Activated T-cell treated with anti-CD3 and anti-CD28 coated beads, Interleukin-2, amount 50 U/mL, for 72 hours (primary cell): ENCODE results near the gene FSD1L. TPM values are rescaled to one million over a fixed set of nuclear protein-coding genes. Genes with fewer than 3 reads are reported as not detected.

Experiments
- ATAC-seq, 2 donors: fragments of 150-1000 bp; cut with Tn5 transposase; replicated peaks in 1 of 2; 2 replicates each; pipeline ENCODE4 v1.10.0; 2021; ENCODE audit warnings: moderate library complexity in 2 of 2, mild to moderate bottlenecking in 1 of 2
- DNase-seq, 2 donors: peaks; one replicate each; pipeline ENCODE4 v3.0.0; 2021 to 2022; ENCODE audit warnings: mixed read lengths in 1 of 2
- H3K27ac Mint-ChIP-seq: one replicate; pipeline ENCODE4 v1.8.0; 2022; ENCODE audit warnings: mild to moderate bottlenecking, moderate library complexity, mixed read lengths
- H3K27me3 Mint-ChIP-seq: one replicate; pipeline ENCODE4 v1.8.0; 2022; ENCODE audit warnings: low read depth, mixed read lengths
- H3K36me3 Mint-ChIP-seq, 2 donors: one replicate each; pipeline ENCODE4 v1.8.0; 2022; ENCODE audit warnings: mixed read lengths in 2 of 2, mild to moderate bottlenecking in 1 of 2; ENCODE audit not compliant: insufficient read depth in 2 of 2
- H3K4me1 Mint-ChIP-seq: one replicate; pipeline ENCODE4 v1.8.0; 2022; ENCODE audit warnings: low read depth, mixed read lengths
- H3K4me3 Mint-ChIP-seq, 2 donors: one replicate each; pipeline ENCODE4 v1.8.0; 2022; ENCODE audit warnings: mild to moderate bottlenecking in 2 of 2, mixed read lengths in 2 of 2, moderate library complexity in 2 of 2
- H3K9me3 Mint-ChIP-seq, 2 donors: one replicate each; pipeline ENCODE4 v1.8.0; 2022; ENCODE audit warnings: mixed read lengths in 2 of 2
- total RNA-seq, 2 donors: library from RNA; stranded (reverse); gene quantifications; one replicate each; pipeline ENCODE4 v1.2.3, GENCODE V29; 2022

The FSD1L gene
- total RNA-seq = 1 to 10 TPM; 2.2 to 3.0 TPM

DNA sequence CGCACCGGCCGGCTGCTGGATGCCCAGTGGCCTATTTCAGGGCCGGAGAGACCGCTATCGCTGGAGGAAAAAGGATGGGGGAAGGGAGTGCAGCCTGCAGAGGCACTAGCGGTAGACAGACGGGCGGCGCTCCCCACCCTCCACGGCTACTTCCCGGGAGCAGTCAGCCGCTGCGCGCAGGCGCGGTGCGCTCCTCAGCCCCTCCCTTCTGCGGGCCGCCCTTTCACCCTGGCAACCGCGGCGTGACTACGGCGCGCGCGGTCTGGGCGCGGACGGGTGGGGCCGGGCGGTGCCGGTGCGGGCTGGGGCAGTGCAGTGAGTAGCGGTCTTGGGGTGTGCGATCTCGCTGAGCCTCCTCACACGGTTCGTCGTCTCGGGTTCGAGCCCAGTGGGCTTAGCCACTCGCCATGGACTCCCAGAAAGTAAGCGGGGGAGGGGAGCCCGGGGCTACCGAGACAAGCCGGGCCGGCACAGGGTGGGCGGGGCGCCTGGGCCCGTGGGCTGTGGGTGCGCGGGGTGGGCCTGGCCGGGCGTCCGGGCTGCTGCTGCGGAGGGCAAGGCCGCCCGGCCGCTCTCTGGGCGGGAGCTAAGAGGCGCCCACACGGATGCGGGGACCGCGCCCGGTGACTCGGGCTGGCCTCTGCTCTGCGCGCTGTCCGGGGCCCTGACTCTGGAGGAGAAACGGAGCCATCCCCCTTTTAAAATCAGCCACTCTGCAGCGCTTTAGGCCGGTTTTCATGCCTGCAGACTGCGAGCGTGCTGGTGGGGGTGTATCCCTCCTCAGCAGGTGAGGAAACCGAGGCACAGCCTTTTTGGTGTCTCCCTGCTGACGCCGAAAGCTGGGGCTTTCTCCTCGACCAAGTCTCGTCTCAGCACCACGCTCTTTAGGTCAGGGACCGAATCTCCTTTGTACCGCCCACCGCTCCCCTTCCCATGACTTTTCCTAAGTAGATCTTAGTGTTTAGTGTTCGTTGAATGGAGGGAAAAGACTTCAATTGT is at the start of gene FSD1L:
Gene FSD1L, plus strand, starts transcription at position 221 of the 999 bp plus-strand sequence. Its CDS starts 187 bp downstream, at position 408.
- Mint-ChIP-seq H3K9me3 (no peaks in the 10 kb centered on the region), H3K4me1 (peaks cover 14% of the 10 kb centered on the region), H3K27ac (no peak within 1 kb of the TSS), H3K4me3 (peak within 1 kb of the TSS; percentile 90 to 92), H3K36me3 (no peaks in the 10 kb centered on the region), H3K27me3 (peaks cover 10% of the 10 kb centered on the region)
- ATAC-seq = peak; percentile 94 to 95
- DNase-seq = peak; percentile 85 to 87

DNA sequence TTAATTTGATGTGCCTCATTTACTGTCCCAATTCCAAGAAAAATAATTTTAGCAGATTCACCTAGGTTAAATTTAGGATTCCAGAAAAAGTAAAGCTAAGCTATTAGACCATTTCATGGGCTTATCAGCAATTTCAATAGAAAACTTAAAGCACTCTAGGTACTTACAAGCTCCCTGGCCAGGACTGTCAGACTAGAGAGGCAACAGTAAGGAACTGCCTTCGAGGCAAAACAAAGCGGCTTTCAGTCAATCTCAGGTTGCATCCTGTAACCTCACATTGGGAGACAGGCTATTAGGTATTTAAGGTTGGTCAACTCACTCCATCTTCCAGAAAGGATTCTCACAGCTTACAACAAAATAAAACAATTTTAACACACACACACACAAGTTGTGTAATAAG is 48.7 kb upstream of the FSD1L start:
- peaks cover 86% of the 10 kb centered on the region for H3K27me3 Mint-ChIP-seq
- ATAC-seq = no peak
- H3K4me1 Mint-ChIP-seq = peaks cover 11% of the 10 kb centered on the region
- H3K36me3 Mint-ChIP-seq = no peaks in the 10 kb centered on the region
- DNase-seq = no peak
- no peak overlapping the region for H3K27ac Mint-ChIP-seq
- H3K9me3 Mint-ChIP-seq = no peaks in the 10 kb centered on the region
- no peak overlapping the region for H3K4me3 Mint-ChIP-seq

DNA sequence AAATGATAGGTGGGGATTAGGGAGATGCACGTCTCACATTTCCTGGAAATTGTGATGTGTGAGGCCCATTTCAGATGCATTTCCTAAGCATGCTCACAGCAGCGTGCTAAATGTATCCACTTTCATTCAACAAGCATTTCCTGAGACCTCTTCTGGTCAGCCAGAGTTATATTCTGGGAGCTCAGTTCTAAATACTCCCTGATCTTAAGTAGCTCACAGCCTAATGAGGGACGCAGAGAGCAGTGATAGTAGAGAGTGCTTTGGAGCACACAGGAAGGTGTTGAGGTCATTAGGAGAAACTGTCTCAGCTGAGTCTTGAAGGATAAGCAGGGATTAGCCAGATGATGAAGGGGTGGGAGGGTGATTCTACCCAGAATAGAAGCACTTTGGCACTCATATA is 46.2 kb upstream of the FSD1L start:
- Mint-ChIP-seq H3K4me1 (peaks cover 34% of the 10 kb centered on the region), H3K36me3 (peaks cover under 1 to 2% of the 10 kb centered on the region in 2 donors), H3K27me3 (peaks cover 80% of the 10 kb centered on the region), H3K9me3 (peaks cover under 1% of the 10 kb centered on the region in 2 donors), H3K27ac (no peak overlapping the region), H3K4me3 (no peak overlapping the region)
- DNase-seq (no peak), ATAC-seq (no peak)

DNA sequence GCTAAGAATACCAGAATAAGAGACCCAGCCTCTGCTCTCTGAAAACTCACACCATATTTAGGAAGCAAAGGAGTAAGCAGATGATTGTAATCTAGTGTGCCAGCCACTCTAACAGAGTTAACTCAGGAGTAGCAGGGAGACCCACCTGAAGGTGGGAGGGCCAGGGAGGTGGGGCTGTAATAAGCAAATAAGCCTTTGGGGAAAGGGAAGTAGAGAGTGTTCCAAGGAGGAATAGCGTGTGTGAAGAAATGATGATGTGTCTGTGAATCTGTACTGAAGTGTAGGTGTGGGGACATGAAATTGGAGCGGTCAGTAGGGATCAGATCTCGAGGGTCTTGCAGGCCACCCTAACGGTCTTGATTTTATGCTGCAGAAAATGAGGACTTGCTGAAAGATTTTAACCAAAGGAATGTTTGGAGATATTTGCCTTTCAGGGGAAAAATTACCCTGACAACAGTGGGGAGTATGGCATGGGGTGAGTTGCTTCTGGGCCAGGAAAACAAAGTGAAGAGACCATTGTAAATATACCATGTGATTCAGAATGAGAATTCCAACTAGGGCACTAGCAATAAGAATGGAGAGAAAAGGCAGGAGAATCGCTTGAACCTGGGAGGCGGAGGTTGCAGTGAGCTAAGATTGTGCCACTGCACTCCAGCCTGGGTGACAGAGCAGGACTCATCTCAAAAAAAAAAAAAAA is 44.1 kb upstream of the FSD1L start:
- Mint-ChIP-seq H3K4me1 (peaks cover 40% of the 10 kb centered on the region), H3K27me3 (peaks cover 89% of the 10 kb centered on the region), H3K4me3 (no peak overlapping the region), H3K27ac (no peak overlapping the region), H3K36me3 (peaks cover 4 to 8% of the 10 kb centered on the region in 2 donors), H3K9me3 (peaks cover 4% of the 10 kb centered on the region in 2 donors)
- no peak for DNase-seq
- no peak for ATAC-seq

DNA sequence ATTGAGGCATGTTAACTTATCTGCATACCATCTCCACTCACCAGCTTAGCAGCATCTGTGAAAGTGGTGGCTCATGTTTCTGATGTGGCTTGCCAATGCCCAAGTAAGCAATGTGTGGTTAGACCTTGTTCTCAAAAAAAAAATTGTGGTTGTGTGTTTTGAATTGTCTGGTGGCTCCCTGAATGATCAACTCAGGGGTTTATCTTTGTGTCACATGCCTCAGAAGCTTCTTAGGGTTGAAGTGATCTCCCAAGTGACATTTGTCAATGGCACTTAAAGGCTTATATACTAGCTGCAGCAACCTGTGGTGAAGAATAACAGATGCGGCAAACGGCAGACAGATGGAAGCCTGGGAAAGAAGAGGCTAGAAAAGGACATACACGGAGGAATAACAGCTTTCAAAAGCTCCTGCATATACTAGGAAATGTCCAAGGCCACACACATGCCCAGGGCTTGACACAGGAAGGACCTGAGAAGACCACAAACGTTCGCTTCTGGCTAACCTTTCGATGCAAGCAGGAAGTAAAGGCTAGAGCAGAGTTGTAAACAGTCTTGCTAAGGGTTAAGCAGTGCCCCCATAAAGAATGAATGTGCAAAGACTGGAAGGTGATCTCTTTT is 42.2 kb upstream of the FSD1L start:
- DNase-seq (peak; percentile 69 to 75), ATAC-seq (peak; percentile 94 to 95)
- Mint-ChIP-seq H3K9me3 (peaks cover 4% of the 10 kb centered on the region in 2 donors), H3K27me3 (peaks cover 91% of the 10 kb centered on the region), H3K4me3 (peak overlapping the region; percentile 59 to 85), H3K4me1 (peaks cover 40% of the 10 kb centered on the region), H3K36me3 (peaks cover 4 to 8% of the 10 kb centered on the region in 2 donors), H3K27ac (peak overlapping the region; percentile 94)

DNA sequence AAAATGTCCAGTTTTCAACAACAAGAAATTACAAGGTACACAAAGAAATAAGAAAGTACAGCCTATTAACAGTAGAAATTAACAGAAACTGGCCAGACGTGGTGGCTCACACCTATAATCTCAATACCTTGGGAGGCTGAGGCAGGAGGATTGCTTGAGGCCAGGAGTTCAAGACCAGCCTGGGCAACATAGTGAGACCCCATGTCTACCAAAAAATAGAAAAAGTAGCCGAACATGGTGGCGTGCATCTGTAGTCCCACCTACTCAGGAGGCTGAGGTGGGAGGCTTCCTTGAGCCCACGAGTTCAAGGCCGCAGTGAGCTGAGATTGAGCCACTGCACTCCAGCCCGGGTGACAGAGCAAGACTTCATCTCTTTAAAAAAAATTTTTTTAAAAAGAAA is 41.5 kb upstream of the FSD1L start:
- Mint-ChIP-seq H3K4me3 (peak overlapping the region in 1 of 2 donors; percentile 85), H3K36me3 (peaks cover 7 to 8% of the 10 kb centered on the region in 2 donors), H3K4me1 (peaks cover 40% of the 10 kb centered on the region), H3K27me3 (peaks cover 91% of the 10 kb centered on the region), H3K27ac (no peak overlapping the region), H3K9me3 (peaks cover 5 to 6% of the 10 kb centered on the region in 2 donors)
- DNase-seq (no peak), ATAC-seq (no peak)

DNA sequence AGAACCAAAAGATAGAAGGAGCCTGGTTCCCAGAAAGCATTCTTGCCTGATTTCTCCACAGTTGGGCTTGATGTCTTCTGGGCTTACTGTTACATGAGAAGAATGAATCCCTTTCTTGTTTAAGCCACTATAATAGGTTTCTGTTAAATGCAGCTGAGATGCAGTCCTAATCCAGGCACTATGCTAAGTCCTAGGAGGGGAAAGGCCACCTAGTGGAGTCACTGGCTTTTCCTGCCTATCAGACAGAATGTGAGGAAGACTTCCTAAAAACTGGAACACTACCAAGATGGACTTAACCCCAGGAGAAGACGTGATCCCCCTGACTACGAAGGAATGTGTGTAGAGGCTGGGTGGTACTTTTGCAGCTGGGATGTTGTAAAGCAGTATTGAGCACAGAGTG is 34.3 kb upstream of the FSD1L start:
- Mint-ChIP-seq H3K4me1 (no peaks in the 10 kb centered on the region), H3K36me3 (peaks cover 0 to 9% of the 10 kb centered on the region in 2 donors), H3K27me3 (peaks cover 64% of the 10 kb centered on the region), H3K27ac (no peak overlapping the region), H3K9me3 (peaks cover 1 to 5% of the 10 kb centered on the region in 2 donors), H3K4me3 (no peak overlapping the region)
- no peak for ATAC-seq
- no peak for DNase-seq

DNA sequence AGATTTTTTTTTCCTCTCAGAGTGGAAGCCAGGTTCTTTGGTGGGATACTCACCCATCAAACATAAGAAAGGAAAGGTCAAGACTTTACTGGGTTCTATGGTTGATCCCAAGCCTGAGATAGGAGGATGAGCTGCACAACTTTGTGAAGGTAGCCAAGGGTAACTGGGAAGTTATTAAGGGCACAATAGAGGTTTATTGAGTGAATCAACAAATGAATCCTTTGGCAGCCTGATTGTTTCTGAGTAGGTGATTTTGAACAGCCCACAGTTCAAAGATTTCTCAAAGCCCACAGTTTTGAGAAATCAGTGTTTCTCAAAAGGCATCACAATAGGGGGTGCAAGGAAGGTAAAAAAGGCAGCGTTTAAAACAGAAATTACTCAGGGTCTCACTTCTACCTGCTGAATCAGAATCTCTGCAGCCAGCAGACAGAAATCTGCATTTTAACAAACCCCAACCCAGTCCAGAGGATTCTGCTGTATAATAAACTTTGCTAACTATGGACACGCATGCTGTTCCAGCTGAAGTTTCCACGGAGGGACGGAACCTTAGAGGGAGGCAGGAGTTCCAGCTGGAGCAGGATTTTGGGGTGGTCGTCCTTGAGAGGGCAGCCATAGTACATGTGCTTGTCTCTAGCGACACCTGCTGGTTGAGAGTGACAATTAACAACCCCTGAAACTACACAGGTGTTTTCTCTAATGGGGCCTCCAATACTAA is 32.7 kb upstream of the FSD1L start:
- H3K4me1 Mint-ChIP-seq = no peaks in the 10 kb centered on the region
- DNase-seq = peak; percentile 49 to 61
- no peak overlapping the region for H3K4me3 Mint-ChIP-seq
- ATAC-seq = peak; percentile 71 to 73
- peaks cover 0 to 9% of the 10 kb centered on the region in 2 donors for H3K36me3 Mint-ChIP-seq
- peaks cover 52% of the 10 kb centered on the region for H3K27me3 Mint-ChIP-seq
- no peak overlapping the region for H3K27ac Mint-ChIP-seq
- peaks cover 1 to 5% of the 10 kb centered on the region in 2 donors for H3K9me3 Mint-ChIP-seq

DNA sequence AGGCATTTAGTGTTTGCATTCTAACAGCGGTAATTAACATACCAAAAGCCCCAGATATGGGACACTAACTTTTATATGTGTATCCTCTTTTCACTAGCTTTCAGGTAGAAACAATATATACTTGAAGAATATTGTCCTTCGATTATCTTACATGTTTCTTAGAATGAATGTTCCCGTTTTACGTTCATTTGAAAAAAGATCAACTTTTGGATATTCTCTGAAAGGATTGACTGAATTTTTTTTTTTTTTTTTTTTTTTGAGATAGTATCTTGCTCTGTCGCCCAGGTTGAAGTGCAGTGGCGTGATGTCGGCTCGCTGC is 32.2 kb upstream of the FSD1L start:
- DNase-seq = no peak
- no peak for ATAC-seq
- Mint-ChIP-seq H3K9me3 (peaks cover 1 to 5% of the 10 kb centered on the region in 2 donors), H3K36me3 (peaks cover 0 to 9% of the 10 kb centered on the region in 2 donors), H3K4me1 (no peaks in the 10 kb centered on the region), H3K27me3 (peaks cover 47% of the 10 kb centered on the region), H3K27ac (no peak overlapping the region), H3K4me3 (no peak overlapping the region)

DNA sequence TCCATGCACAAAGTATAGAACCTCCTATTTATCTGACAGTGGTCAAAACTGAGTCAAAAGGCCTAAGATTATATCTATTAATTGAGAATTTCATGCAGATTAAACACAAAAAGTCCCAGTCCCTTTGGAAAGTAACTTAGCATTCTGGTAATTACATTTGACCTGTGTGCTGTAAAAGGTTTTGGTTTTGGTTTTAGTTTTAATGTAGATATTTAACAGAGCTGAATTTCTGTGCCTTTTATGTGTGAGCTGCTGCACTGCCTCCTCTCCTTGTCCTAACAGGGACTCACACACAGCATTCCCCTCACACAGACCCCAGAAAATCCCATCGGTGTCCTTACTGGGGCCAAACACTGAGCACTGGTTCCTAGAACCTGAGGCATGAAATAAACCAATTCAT is 31.0 kb upstream of the FSD1L start:
- Mint-ChIP-seq H3K27me3 (peaks cover 35% of the 10 kb centered on the region), H3K27ac (no peak overlapping the region), H3K4me1 (no peaks in the 10 kb centered on the region), H3K36me3 (peaks cover 0 to 2% of the 10 kb centered on the region in 2 donors), H3K9me3 (peaks cover 0 to 2% of the 10 kb centered on the region in 2 donors), H3K4me3 (no peak overlapping the region)
- DNase-seq (no peak), ATAC-seq (no peak)

DNA sequence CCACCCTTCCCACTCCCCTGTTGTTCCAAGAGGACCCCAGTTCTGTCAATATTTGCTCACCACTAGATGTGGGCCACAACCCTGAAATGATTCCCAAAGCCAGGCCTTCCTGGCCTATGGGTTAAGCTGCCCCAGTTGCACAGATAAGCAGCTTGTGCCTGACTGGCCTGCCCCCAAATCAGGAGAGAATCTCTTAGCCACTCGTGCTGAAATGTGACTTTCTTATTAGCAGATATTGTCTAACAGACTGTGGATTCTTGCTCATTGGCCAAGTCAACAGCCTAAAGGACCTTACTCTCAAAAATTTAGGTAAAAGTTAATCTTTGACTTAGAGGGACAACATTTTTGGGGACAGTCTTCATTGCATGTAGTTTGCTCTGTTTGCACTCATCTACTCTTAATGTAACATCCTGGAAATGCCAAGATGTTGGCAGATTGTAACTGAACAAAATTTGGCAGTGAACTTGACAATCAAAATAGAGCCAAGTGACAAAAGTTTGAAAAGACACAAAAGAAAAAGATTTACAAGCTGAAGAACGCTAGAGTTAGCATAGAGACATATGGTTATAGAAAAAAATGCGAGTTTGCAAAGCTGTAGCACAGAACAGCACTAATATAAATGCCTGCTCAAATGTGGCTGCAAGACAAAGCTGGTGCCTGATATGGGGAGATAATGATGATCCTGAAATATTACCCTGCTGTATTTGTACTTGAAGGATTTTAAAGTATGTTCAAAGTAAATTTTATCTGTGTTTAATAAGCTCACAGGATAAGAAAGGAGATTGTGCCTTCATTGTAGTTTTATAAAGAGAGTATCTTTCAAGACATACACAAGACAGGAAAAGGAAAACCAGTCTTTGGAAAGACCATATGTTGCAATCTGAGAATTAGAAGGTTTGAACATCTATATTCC is 29.0 kb upstream of the FSD1L start:
- H3K36me3 Mint-ChIP-seq = no peaks in the 10 kb centered on the region
- H3K4me3 Mint-ChIP-seq = no peak overlapping the region
- DNase-seq (no peak), ATAC-seq (no peak)
- no peak overlapping the region for H3K27ac Mint-ChIP-seq
- no peaks in the 10 kb centered on the region for H3K4me1 Mint-ChIP-seq
- peaks cover 15% of the 10 kb centered on the region for H3K27me3 Mint-ChIP-seq
- H3K9me3 Mint-ChIP-seq = no peaks in the 10 kb centered on the region
